ENCODE results near the gene HSF2BP.
A peak's percentile ranks its signal among the peaks of the same experiment; 100 is the strongest.

Gene HSF2BP

GRCh38 chr21:43648171-43648570 lies 11.1 kb downstream of the HSF2BP start:
- no peak for DNase-seq

GRCh38 chr21:43646550-43647260 lies 12.6 kb downstream of the HSF2BP start:
- peak; percentile 67 for DNase-seq

GRCh38 chr21:43645976-43646375 lies 13.3 kb downstream of the HSF2BP start:
- DNase-seq = no peak

GRCh38 chr21:43645136-43645891 lies 14.0 kb downstream of the HSF2BP start:
- DNase-seq = no peak

GRCh38 chr21:43644609-43645008 lies 14.7 kb downstream of the HSF2BP start:
- DNase-seq = no peak

GRCh38 chr21:43644071-43644470 lies 15.2 kb downstream of the HSF2BP start:
- DNase-seq = no peak

GRCh38 chr21:43643193-43643592 lies 16.1 kb downstream of the HSF2BP start:
- no peak for DNase-seq

GRCh38 chr21:43640400-43640799 lies 18.9 kb downstream of the HSF2BP start:
- DNase-seq = no peak

- no peak for DNase-seq
These were observed 19.6 kb downstream of the HSF2BP start for GRCh38 chr21:43639470-43640353.

- DNase-seq = no peak
These were observed 21.6 kb downstream of the HSF2BP start for GRCh38 chr21:43637530-43638158.

GRCh38 chr21:43635436-43635835 lies 23.9 kb downstream of the HSF2BP start:
- no peak for DNase-seq

GRCh38 chr21:43634618-43635017 lies 24.7 kb downstream of the HSF2BP start:
- DNase-seq = no peak

GRCh38 chr21:43632373-43632905 lies 26.8 kb downstream of the HSF2BP start:
- DNase-seq = no peak

- no peak for DNase-seq
These were observed 27.7 kb downstream of the HSF2BP start for GRCh38 chr21:43631411-43632107.

- no peak for DNase-seq
These were observed 31.8 kb downstream of the HSF2BP start for GRCh38 chr21:43627527-43627926.

GRCh38 chr21:43626390-43626789 lies 32.9 kb downstream of the HSF2BP start:
- DNase-seq = no peak

- no peak for DNase-seq
These were observed 34.9 kb downstream of the HSF2BP start for GRCh38 chr21:43624339-43624738.

GRCh38 chr21:43623588-43623987 lies 35.7 kb downstream of the HSF2BP start:
- DNase-seq = no peak

GRCh38 chr21:43622796-43623195 lies 36.5 kb downstream of the HSF2BP start:
- DNase-seq = no peak

- DNase-seq = no peak
These were observed 39.4 kb downstream of the HSF2BP start for GRCh38 chr21:43619856-43620255.

GRCh38 chr21:43619344-43619743 lies 39.9 kb downstream of the HSF2BP start:
- no peak for DNase-seq

- no peak for DNase-seq
These were observed 40.3 kb downstream of the HSF2BP start for GRCh38 chr21:43618940-43619339.

Data from NCI-H774 (cell line).